Urothelium cell line (cell line): ENCODE data around the gene R3HDM2.
"Not testable (repeated sequence)": the region's sequence is repeated elsewhere in the genome, so short reads cannot be mapped to it uniquely, and the experiment has no call there.

Experiments
- DNase-seq: peaks from one replicate; pipeline ENCODE4 v3.0.0; 2011; ENCODE audit warnings: low spot score, mixed read lengths
- FAIRE-seq: peaks from 2 replicates; lab custom pipeline; 2011; peaks lifted over from hg19 to GRCh38; lab: Jason Lieb, UNC

The R3HDM2 gene

DNA sequence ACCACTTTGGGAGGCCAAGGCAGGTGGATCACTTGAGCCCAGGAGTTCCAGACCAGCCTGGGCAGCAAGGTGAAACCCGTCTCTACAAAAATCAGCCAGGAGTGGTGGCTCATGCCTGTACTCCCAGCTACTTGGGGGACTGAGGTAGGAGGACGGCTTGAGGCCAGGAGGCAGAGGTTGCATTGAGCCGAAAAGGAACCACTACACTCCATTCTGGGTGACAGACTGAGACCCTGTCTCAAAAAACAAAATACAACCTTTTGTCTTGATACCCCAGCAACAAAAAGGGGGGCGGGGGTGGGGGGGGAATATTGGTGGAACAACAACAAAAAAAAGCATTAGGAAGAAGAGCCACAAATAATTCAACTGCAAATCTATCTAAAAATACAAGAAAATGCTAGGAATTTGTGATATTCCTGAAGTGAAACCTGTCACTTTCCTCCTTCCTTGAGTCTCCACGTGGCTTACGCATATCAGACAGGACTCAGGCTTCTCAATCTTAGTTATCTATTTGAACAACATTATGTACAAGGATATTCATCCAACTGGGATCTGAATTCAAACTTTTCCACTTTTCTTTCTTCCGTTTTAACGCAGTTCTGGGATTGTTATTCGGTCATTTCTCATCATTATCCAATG is 1.3 kb downstream of the R3HDM2 start:
- FAIRE-seq (no peak), DNase-seq (no peak)

DNA sequence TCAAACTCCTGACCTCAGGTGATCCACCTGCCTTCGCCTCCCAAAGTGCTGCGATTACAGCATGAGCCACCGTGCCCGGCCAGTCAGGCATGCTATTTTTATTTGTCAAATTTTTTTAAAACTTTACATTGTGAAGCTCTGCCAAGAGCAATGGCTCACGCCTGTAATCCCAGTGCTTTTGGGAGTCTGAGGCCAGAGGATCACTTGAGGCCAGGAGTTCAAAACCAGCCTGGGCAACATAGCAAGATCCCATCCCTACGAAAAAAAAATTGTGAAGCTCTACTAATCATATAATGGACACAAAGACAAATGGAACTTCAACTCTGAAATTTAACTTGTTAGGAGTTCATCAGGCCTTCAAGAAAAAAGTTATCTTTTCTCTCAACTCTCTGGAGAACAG is 1.9 kb downstream of the R3HDM2 start:
- DNase-seq (no peak), FAIRE-seq (no peak)

DNA sequence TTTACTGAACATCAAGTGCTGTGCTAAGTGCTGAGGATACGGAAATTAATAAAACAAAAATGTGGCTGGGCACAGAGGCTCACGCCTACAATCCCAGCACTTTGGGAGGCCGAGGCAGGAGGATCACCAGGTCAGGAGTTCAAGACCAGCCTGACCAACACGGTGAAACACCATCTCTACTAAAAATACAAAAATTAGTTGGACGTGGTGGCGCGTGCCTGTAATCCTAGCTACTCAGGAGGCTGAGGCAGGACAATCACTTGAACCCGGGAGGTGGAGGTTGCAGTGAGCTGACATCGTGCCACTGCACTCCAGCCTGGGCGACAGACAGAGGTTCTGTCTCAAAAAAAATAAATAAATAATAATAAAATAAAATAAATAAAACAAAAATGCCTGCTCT is 3.9 kb downstream of the R3HDM2 start:
- DNase-seq, FAIRE-seq: not testable (repeated sequence)

DNA sequence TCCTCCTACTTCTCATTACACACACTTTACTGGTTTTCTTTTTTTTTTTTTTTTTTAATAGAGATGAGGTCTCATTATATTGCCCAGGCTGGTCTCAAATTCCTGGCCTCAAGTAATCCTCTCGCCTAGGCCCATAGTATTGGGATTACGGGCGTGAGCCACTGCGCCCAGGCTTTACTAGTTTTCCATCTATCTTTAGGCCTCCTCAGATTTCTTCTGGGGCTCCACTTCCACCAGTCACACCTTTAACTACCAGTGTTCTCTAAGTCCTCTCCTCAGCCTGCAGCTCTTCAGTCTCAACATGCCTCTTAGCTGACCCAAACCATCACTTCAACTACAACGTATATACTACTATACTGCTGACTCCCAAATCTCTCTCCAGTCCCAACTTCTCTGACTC is 10.4 kb downstream of the R3HDM2 start:
- DNase-seq (no peak), FAIRE-seq (no peak)

DNA sequence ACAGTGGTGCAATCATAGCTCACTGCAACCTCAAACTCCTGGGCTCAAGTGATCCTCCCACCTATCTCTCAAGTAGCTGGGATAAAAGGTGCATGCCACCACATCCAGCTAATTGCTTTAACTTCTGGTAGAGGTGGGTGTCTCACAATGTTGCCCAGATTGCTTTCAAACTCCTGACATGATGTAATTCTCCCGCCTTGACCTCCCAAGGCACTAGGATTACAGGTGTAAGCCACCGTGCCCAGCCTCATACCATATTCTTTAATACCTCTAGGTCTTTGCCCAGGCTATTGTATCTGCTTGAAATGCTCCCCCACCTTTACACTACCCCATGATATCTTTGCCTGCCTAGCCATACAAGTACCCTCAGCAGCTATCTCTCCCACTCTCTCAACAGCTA is 11.3 kb downstream of the R3HDM2 start:
- FAIRE-seq, result no peak
- no peak for DNase-seq

DNA sequence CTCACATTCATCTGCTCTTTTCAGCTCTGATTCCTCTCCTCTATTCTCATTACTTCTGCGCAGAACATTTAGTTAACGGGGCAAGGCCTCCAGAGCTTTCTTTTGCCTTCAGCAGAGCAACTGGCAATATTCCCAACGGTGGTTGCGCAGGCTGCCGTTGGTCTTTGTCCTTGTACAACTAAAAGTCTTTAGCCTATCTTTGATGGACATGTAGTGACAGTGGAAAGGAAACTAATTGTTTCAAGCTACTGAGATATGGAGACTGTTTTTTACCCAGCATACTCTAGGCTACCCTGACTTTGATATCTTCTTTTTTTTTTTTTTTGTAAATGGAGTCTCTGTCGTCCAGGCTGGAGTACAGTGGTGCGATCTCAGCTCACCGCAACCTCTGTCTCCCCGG is 12.6 kb downstream of the R3HDM2 start:
- FAIRE-seq (no peak), DNase-seq (no peak)

DNA sequence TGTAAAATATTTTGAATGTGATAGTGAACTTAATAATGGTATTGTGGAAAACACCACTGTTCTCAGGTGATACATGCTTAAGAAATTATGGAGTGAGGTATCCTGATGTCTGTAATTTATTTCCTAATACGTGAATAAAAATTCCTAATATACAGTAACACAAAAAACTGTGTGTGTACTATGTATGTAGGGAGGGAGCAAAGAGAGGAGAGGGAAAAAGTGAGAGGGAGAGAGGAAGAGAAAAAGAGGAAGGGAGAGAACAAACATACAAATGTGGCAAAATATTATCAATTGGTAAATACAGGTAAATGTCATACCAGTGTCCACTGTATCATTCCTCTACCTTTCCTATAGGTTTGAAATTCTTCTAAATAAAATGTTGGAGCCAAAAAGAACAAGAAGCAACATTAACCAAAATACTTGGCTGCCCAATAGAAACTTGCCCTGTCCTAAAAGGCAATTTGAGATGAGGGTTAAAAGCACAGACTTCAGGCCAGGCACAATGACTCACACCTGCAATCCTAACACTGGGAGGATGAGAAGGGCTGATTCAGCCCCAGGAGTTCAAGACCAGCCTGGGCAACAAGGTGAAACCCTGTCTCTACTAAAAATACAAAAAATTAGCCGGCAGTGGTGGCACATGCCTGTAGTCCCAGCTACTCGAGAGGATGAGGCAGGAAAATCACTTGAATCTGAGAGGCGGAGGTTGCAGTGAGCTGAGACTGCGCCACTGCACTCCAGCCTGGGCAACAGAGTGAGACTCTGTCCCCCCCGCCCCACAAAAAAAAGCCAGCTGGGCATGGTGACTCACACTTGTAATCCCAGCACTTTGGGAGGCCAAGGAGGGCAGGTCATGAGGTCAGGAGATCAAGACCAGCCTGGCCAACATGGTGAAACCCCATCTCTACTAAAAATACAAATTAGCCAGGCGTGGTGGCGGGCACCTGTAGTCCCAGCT is 14.5 kb downstream of the R3HDM2 start:
- FAIRE-seq, result no peak
- no peak for DNase-seq

DNA sequence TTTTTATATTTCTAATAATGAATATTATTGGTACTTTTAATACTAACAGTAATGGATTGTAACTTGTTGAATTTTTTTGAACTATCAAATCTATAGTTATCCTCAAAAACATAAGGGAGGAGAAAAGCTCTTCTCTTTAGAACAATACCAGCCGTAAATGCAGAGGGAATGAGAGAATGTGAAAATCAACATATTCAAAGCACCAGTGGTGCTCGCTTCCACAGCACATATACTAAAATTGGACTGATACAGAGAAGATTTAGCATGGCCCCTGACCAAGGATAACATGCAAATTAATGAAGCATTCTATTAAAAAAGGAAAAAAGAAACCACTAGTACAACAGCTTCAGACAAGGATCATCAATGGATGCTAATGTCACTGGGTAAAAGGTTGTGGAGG is 15.8 kb downstream of the R3HDM2 start:
- no peak for DNase-seq
- no peak for FAIRE-seq

DNA sequence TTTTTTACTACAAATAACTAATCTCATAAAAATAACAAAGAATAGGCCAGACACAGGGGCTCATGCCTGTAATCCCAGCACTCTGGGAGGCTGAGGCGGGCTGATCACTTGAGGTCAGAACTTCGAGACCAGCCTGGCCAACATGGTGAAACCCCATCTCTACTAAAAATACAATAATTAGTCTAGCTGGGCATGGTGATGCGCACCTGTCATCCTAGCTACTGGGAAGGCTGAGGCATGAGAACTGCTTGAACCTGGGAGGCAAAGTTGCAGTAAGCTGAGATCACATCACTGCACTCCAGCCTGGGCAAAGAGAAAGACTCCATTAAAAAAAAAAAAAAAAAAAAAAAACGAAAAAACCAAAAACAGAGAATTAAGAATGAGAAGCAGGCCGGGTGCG is 16.7 kb downstream of the R3HDM2 start:
- FAIRE-seq, result not testable (repeated sequence)

DNA sequence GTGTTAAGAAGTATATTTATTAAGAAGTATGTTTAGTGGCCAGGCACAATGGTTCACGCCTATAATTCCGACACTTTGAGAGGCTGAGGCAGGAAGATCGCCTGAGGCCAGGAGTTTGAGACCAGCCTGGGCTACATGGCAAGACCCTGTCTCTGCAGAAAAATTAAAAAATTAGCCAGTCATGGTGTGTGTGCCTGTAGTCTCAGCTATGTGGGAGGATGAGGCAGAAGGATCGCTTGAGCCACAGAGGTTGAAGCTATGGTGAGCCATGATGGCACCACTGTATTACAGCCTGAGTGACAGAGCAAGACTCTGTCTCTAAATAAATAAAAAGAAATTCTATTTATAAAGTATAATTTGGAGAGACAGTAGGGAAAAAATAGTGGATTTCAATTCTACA is 20.3 kb downstream of the R3HDM2 start:
- no peak for FAIRE-seq
- DNase-seq, result no peak

More for the DNA sequence above, 16.7 kb downstream of the R3HDM2 start:
- DNase-seq, result not testable (repeated sequence)

DNA sequence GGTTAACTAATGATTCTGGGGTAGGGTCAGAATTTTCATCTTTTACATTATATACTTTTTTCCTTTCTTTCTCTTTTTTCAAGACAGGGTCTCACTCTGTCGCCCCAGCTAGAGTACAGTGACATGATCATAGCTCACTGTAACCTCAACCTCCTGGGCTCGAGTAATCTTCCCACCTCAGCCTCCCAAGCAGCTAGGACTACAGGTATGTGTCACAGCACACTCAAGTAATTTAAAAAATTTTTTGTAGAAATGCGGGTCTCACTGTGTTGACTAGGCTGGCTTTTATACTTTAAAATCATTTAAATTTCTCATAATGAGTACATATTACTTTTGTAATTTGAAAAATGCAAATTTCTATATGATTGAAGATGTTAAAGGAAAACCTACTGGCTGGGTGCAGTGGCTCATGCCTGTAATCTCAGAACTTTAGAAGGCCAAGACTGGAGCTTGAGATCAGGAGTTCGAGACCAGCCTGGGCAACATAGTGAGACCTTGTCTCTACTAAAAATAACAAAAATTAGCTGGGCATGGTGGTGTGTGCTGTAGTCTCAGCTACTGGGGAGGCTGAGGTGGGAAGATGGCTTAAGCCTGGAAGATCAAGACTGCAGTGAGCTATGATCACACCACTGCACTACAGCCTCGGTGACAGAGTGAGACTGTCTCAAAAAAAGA is 25.7 kb downstream of the R3HDM2 start:
- DNase-seq (no peak), FAIRE-seq (no peak)

DNA sequence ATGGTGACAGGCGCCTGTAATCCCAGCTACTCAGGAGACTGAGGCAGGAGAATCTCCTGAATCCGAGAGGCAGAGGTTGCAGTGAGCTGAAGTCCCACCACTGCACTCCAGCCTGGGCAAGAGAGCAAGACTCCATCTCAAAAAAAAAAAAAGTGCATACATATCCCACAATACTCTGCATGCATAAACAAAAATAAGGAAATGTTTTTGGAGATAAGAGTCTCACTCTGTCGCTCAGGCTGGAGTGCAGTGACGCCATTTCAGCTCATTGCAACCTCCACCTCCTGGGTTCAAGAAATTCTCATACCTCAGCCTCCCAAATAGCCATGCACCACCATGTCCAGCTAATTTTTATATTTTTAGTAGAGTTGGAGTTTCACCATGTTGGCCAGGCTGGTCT is 28.7 kb downstream of the R3HDM2 start:
- FAIRE-seq, DNase-seq: not testable (repeated sequence)

DNA sequence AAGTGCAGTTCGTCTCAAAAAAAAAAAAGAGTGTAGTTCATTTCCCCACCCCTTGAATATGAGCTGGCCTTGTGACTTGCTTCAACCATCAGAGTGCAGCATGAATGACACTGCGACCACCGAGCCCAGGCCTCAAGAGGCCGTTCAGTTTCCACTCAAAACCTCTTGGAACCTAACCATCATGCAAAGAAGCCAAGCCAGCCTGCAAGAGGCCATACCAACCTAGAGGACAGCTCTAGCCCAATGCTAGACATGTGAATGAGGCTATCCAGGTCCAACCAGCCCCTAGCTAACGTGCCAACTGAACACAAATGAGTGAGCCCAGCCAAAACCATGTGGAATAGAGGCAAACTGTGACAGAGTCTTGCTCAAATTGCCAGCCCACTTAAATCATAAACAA is 29.7 kb downstream of the R3HDM2 start:
- no peak for DNase-seq
- no peak for FAIRE-seq

DNA sequence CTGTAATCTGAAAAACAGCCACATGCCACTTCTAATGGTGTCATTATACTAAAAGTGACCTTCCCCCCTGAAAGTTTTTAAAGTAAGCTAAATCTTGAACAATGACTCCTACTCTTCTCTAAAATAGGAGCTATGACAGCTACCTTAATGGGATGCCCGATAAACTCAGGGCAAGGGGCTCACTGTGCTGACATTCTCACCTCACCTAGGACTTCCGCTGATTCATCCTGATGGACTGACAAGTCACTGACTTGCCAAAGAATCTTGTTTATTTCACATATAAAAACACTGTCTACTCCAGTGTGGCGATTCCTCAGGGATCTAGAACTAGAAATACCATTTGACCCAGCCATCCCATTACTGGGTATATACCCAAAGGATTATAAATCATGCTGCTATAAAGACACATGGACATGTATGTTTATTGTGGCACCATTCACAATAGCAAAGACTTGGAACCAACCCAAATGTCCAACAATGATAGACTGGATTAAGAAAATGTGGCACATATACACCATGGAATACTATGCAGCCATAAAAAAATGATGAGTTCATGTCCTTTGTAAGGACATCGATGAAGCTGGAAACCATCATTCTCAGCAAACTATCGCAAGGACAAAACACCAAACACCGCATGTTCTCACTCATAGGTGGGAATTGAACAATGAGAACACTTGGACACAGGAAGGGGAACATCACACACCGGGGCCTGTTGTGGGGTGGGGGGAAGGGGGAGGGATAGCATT is 31.0 kb downstream of the R3HDM2 start:
- not testable (repeated sequence) for DNase-seq, FAIRE-seq

DNA sequence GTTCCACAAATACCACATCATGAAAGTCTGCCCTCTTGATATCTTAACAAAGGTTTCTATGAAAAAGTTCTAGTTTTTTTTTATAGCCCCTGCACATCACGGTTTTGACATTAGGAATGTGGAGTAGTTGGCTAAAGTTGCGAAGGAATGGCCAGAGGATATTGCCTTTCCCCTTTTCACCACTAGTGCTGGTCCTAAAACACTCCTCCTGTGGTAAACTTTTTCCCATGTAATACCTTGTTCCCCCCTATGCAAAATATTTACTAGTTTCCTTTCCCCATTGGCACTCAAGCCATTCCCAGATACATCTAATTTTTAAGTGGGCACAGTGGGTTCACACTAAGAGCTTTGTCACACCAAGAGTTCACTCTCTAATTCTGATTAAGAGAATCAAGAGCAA is 33.4 kb downstream of the R3HDM2 start:
- DNase-seq, result no peak
- FAIRE-seq, result no peak

DNA sequence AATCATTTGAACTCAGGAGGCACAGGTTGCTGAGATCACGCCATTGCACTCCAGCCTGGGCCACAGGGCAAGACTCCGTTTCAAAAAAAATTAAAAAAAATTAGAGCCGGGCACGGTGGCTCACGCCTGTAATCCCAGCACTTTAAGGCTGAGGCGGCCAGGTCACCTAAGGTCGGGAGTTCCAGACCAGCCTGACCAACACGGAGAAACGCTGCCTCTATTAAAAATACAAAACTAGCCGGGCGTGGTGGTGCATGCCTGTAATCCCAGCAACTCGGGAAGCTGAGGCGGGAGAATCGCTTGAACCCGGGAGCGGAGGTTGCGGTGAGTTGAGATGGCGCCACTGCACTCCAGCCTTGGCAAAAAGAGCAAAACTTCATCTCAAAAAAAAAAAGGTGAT is 35.7 kb downstream of the R3HDM2 start:
- DNase-seq (no peak), FAIRE-seq (no peak)

DNA sequence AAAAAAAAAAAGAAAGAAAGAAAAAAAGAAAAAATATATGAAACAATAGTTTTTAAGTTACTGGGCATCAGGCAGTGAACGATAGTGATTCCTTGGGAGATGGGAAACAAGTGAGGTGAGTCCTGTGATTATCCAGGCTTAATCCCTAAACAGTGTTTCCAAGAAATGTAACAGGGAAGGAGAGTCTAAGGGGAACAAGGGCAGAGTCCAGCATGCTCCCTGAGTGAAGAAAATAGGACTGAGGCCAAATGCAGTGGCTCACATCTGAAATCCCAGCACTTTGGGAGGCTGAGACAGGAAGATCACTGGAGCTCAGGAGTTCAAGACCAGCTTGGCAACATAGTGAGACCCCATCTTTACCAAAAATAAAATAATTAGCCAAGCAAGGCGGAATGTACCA is 40.7 kb downstream of the R3HDM2 start:
- DNase-seq (no peak), FAIRE-seq (no peak)

DNA sequence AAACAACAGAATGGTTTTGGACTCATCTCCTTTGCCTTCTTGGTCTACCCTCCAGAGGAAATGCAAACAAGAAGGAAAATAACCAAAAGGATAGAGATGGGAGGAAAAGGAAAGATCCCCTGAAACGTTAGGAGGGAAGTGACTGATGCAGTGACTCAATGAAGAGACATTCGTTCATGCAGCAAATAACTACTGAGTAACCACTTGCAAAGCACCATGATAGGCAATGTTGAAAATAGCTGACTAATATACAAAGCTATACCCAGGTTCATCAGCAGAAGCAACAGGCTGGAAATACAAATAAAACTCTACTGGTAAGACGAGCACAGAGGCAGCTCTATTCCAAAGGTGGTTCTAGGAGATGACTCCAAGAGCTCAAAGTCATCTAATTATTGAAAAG is 41.8 kb downstream of the R3HDM2 start:
- DNase-seq (peak; percentile 34), FAIRE-seq (no peak)

DNA sequence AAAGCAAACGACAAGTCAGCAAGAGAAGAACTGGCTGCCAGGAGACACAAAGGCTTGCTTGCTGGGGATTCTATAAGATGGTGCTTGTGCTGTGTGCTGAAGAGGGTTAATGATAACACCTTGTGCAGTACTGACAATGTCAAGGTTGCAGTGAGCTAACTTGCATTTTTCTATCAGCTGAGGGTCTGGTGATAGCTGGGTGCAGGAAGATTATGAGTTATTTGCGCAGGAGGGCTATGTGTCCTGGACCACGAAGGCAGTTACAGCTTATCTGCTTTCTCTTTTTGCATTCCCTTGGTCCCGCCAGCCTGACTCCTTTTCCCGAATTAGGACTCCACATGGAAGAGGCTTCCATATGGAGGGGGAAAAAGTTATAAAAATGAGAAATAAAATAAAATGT is 42.4 kb downstream of the R3HDM2 start:
- FAIRE-seq (no peak), DNase-seq (no peak)

DNA sequence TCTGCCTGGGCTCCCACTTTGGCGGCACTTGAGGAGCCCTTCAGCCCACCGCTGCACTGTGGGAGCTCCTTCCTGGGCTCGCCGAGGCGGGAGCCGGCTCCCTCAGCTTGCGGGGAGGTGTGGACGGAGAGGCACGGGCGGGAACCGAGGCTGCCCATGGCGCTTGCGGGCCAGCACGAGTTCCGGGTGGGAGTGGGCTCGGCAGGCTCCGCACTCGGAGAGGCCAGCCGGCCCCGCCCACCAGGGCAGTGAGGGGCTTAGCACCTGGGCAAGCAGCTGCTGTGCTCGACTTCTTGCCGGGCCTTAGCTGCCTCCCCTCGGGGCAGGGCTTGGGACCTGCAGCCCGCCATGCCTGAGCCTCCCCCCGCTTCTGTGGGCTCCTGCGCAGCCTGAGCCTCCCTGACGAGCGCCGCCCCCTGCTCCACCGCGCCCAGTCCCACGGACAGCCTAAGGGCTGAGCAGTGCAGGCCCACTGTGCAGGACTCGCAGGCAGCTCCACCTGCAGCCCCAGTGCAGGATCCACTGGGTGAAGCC is 44.6 kb downstream of the R3HDM2 start:
- DNase-seq, result no peak
- FAIRE-seq, result no peak

DNA sequence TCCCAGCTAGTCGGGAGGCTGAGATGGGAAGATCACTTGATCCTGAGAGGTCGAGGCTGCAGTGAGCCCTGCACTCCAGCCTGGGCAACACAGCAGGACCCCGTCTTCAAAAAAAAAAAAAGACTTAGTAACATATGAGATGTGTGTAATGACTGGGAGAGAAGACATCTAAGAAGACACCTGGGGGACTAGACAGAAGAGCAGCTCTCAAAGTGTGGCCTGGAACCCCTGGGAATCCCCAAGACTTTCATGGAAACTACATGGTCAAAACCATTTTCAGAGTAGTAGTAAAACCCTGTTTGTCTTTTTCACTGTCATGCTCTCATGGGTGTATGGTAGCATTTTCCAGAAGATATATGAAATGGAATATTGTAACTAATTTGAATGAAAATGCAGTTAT is 45.3 kb downstream of the R3HDM2 start:
- FAIRE-seq, result no peak
- DNase-seq, result no peak
